Fibroblast of lung (primary cell): ENCODE data around the gene SOCS2. TPM values are rescaled to one million over a fixed set of nuclear protein-coding genes. Genes with fewer than 3 reads are reported as not detected.
A peak's percentile ranks its signal among the peaks of the same experiment; 100 is the strongest.

Experiments used
- DNase-seq, 2 donors: peaks; one replicate each; pipeline versions ENCODE4 v3.0.0 to v3.0.0-alpha.2; 2010; ENCODE audit warnings: low read depth in 2 of 2
- H2AFZ ChIP-seq: 2 replicates; pipeline ENCODE4 v1.5.1; 2012; ENCODE audit warnings: low read length, control low read depth, inconsistent platforms
- H3K27ac ChIP-seq: 2 replicates; pipeline ENCODE4 v1.5.1; 2011; ENCODE audit warnings: low read length, control low read depth; ENCODE audit not compliant: insufficient read depth
- H3K27me3 ChIP-seq: 2 replicates; pipeline ENCODE4 v1.5.1; 2011; ENCODE audit warnings: mild to moderate bottlenecking, low read length; ENCODE audit not compliant: control insufficient read depth, insufficient read depth
- H3K36me3 ChIP-seq: 2 replicates; pipeline ENCODE4 v1.5.1; 2011; ENCODE audit warnings: low read length; ENCODE audit not compliant: control insufficient read depth, insufficient read depth
- H3K4me1 ChIP-seq: 2 replicates; pipeline ENCODE4 v1.5.1; 2011; ENCODE audit warnings: low read length; ENCODE audit not compliant: control insufficient read depth, insufficient read depth; ENCODE audit errors: extremely low read depth
- H3K4me2 ChIP-seq: 2 replicates; pipeline ENCODE4 v1.5.1; 2011; ENCODE audit warnings: low read length, control low read depth; ENCODE audit not compliant: insufficient read depth; ENCODE audit errors: extremely low read depth
- H3K4me3 ChIP-seq, 4 experiments: fragments of 200-600 bp in 1 of 4; sonication (generic) in 1 of 4; replicated peaks in 1 of 4; 2 replicates each; pipeline ENCODE4 v1.5.1; 2011 to 2016; ENCODE audit warnings: low read length in 4 of 4, low read depth in 3 of 4, mild to moderate bottlenecking in 3 of 4, control low read depth in 2 of 4, inconsistent platforms in 1 of 4, mixed read lengths in 1 of 4; ENCODE audit not compliant: insufficient read depth in 1 of 4; ENCODE audit errors: control extremely low read depth in 1 of 4
- H3K79me2 ChIP-seq: 2 replicates; pipeline ENCODE4 v1.5.1; 2012; ENCODE audit warnings: mild to moderate bottlenecking, low read length, inconsistent platforms; ENCODE audit not compliant: control insufficient read depth, insufficient read depth
- H3K9ac ChIP-seq: 2 replicates; pipeline ENCODE4 v1.5.1; 2011; ENCODE audit warnings: mild to moderate bottlenecking, low read length, control low read depth; ENCODE audit not compliant: insufficient read depth
- H3K9me3 ChIP-seq: 2 replicates; pipeline ENCODE4 v1.5.1; 2012; ENCODE audit warnings: low read depth, low read length; ENCODE audit not compliant: control insufficient read depth, insufficient read depth
- H4K20me1 ChIP-seq: 2 replicates; pipeline ENCODE4 v1.5.1; 2011; ENCODE audit warnings: low read length; ENCODE audit not compliant: control insufficient read depth, insufficient read depth; ENCODE audit errors: extremely low read depth
- CTCF ChIP-seq, 2 donors: IDR thresholded peaks in 1 of 2; conservative IDR thresholded peaks in 1 of 2; 1 replicate in 1 of 2; 2 replicates in 1 of 2; pipeline ENCODE4 v1.5.1; 2011 to 2012; ENCODE audit warnings: low read length in 2 of 2, control low read depth in 1 of 2, inconsistent platforms in 1 of 2, low read depth in 1 of 2, mild to moderate bottlenecking in 1 of 2
- EZH2 ChIP-seq: IDR thresholded peaks from 2 replicates; pipeline ENCODE4 v1.5.1; 2012; ENCODE audit warnings: low read length, control low read depth, mild to moderate bottlenecking; ENCODE audit errors: missing control alignments
- polyA plus RNA-seq, 2 donors: library from polyadenylated mRNA; depleted of rRNA in 1 of 2; stranded (reverse) in 1 of 2; unstranded in 1 of 2; fragments of >200 nt; gene quantifications; 2 replicates each; pipeline ENCODE4 v1.2.1, GENCODE V29; 2011 to 2012; ENCODE audit warnings: missing spikeins in 1 of 2
- total RNA-seq: library from RNA; depleted of rRNA; stranded (reverse); fragments of >200 nt; gene quantifications from 2 replicates; pipeline ENCODE4 v1.2.1, GENCODE V29; 2014

Gene SOCS2
- total and polyA plus RNA-seq, 2 donors (not counting 1 experiment from before 2014, with no cell fraction given) = 105 to 113 TPM

GRCh38 chr12:93594766-93595311 lies 22.4 kb downstream of the SOCS2 start:
- Histone ChIP-seq H3K27ac (peak overlapping the region; percentile 44), H3K27me3 (no peaks in the 10 kb centered on the region), H4K20me1 (no peaks in the 10 kb centered on the region), H2AFZ (no peak overlapping the region), H3K9me3 (no peaks in the 10 kb centered on the region), H3K4me3 (peak overlapping the region in 2 of 4 experiments; percentile 16 to 45), H3K79me2 (no peaks in the 10 kb centered on the region), H3K36me3 (no peaks in the 10 kb centered on the region), H3K4me2 (peak overlapping the region; percentile 83), H3K9ac (peak overlapping the region; percentile 11), H3K4me1 (no peaks in the 10 kb centered on the region)
- no peak for DNase-seq
- TF ChIP-seq CTCF (conservative IDR thresholded peaks at IDR 0.05 in 1 of 2, IDR thresholded peaks at IDR 0.05 in 1 of 2; ENCODE audit: low read depth in 1 of 2, low read length in 2 of 2) = no peak
- no peak for TF ChIP-seq EZH2

GRCh38 chr12:93595351-93595750 lies 22.9 kb downstream of the SOCS2 start:
- no peaks in the 10 kb centered on the region for H4K20me1 ChIP-seq
- no peaks in the 10 kb centered on the region for H3K79me2 ChIP-seq
- no peaks in the 10 kb centered on the region for H3K27me3 ChIP-seq
- TF ChIP-seq EZH2 (no peak), CTCF (conservative IDR thresholded peaks at IDR 0.05 in 1 of 2, IDR thresholded peaks at IDR 0.05 in 1 of 2; ENCODE audit: low read depth in 1 of 2, low read length in 2 of 2) (no peak)
- H3K9me3 ChIP-seq = no peaks in the 10 kb centered on the region
- H3K4me2 ChIP-seq = peak overlapping the region; percentile 83
- H3K4me1 ChIP-seq = no peaks in the 10 kb centered on the region
- peak overlapping the region; percentile 44 for H3K27ac ChIP-seq
- no peak overlapping the region for H2AFZ ChIP-seq
- DNase-seq = no peak
- H3K9ac ChIP-seq = peak overlapping the region; percentile 16
- no peaks in the 10 kb centered on the region for H3K36me3 ChIP-seq
- H3K4me3 ChIP-seq = peak overlapping the region in 3 of 4 experiments; percentile 1 to 45 (median 16)

- Histone ChIP-seq H3K9me3 (no peaks in the 10 kb centered on the region), H3K4me2 (no peak overlapping the region), H3K79me2 (no peaks in the 10 kb centered on the region), H4K20me1 (no peaks in the 10 kb centered on the region), H3K9ac (no peak overlapping the region), H3K36me3 (no peaks in the 10 kb centered on the region), H3K27ac (no peak overlapping the region), H3K4me1 (no peaks in the 10 kb centered on the region), H3K27me3 (no peaks in the 10 kb centered on the region), H3K4me3 (no peak overlapping the region), H2AFZ (no peak overlapping the region)
- no peak for DNase-seq
- TF ChIP-seq EZH2 (no peak), CTCF (conservative IDR thresholded peaks at IDR 0.05 in 1 of 2, IDR thresholded peaks at IDR 0.05 in 1 of 2; ENCODE audit: low read depth in 1 of 2, low read length in 2 of 2) (no peak)
These were observed 25.1 kb downstream of the SOCS2 start for GRCh38 chr12:93597608-93598007.
